Bronchial epithelial cell (primary cell): Measurements from ENCODE around the gene NKAIN2. TPM values are rescaled to one million over a fixed set of nuclear protein-coding genes. Genes with fewer than 3 reads are reported as not detected.
"Not testable (repeated sequence)": the region's sequence is repeated elsewhere in the genome, so short reads cannot be mapped to it uniquely, and the experiment has no call there.

Experiments
- DNase-seq: peaks from one replicate; pipeline ENCODE4 v3.0.0-alpha.2; 2010; ENCODE audit warnings: low read depth
- FAIRE-seq: peaks from 2 replicates; lab custom pipeline; 2011; peaks lifted over from hg19 to GRCh38; lab: Jason Lieb, UNC
- H3K27me3 ChIP-seq: 2 replicates; pipeline ENCODE4 v1.5.1; 2011; ENCODE audit warnings: low read length; ENCODE audit not compliant: control insufficient read depth, insufficient read depth
- H3K36me3 ChIP-seq: 2 replicates; pipeline ENCODE4 v1.5.1; 2011; ENCODE audit warnings: low read length; ENCODE audit not compliant: control insufficient read depth, insufficient read depth
- H3K4me3 ChIP-seq: 2 replicates; pipeline ENCODE4 v1.5.1; 2011; ENCODE audit warnings: mild to moderate bottlenecking, low read depth, low read length, control low read depth
- CTCF ChIP-seq: IDR thresholded peaks from 2 replicates; pipeline ENCODE4 v1.5.1; 2011; ENCODE audit warnings: mild to moderate bottlenecking, moderate library complexity, low read length, control low read depth, inconsistent platforms; ENCODE audit not compliant: insufficient read depth, severe bottlenecking
- total RNA-seq: library from RNA; depleted of rRNA; stranded (reverse); fragments of >200 nt; gene quantifications from 2 replicates; pipeline ENCODE4 v1.2.1, GENCODE V29; 2014

The NKAIN2 gene
- total RNA-seq, 1 donor from 2014 or later = under 0.01 TPM

- H3K4me3 ChIP-seq = no peak overlapping the region
- FAIRE-seq = no peak
- TF ChIP-seq CTCF = no peak
- no peak for DNase-seq
- no peaks in the 10 kb centered on the region for H3K36me3 ChIP-seq
- H3K27me3 ChIP-seq = peaks cover 3% of the 10 kb centered on the region
Observed at GRCh38 chr6:123967905-123968304, 164.2 kb downstream of the NKAIN2 start.

GRCh38 chr6:123972600-123973294 is 169.1 kb downstream of the NKAIN2 start:
- Histone ChIP-seq H3K4me3 (no peak overlapping the region), H3K36me3 (no peaks in the 10 kb centered on the region), H3K27me3 (peaks cover 3% of the 10 kb centered on the region)
- FAIRE-seq (no peak), DNase-seq (no peak)
- TF ChIP-seq CTCF = no peak

GRCh38 chr6:123980311-123980710 is 176.6 kb downstream of the NKAIN2 start:
- FAIRE-seq = no peak
- no peak for TF ChIP-seq CTCF
- Histone ChIP-seq H3K4me3 (no peak overlapping the region), H3K36me3 (no peaks in the 10 kb centered on the region), H3K27me3 (no peaks in the 10 kb centered on the region)
- no peak for DNase-seq

GRCh38 chr6:123986938-123987337 is 183.3 kb downstream of the NKAIN2 start:
- no peaks in the 10 kb centered on the region for H3K36me3 ChIP-seq
- no peak for FAIRE-seq

GRCh38 chr6:123989918-123990317 is 186.3 kb downstream of the NKAIN2 start:
- H3K4me3 ChIP-seq, DNase-seq, H3K36me3 ChIP-seq, H3K27me3 ChIP-seq, FAIRE-seq: not testable (repeated sequence)

More at GRCh38 chr6:123986938-123987337, 183.3 kb downstream of the NKAIN2 start:
- TF ChIP-seq CTCF = no peak
- DNase-seq = no peak
- no peak overlapping the region for H3K4me3 ChIP-seq
- no peaks in the 10 kb centered on the region for H3K27me3 ChIP-seq

- FAIRE-seq (no peak), DNase-seq (no peak)
- H3K27me3 ChIP-seq = no peaks in the 10 kb centered on the region
- H3K4me3 ChIP-seq = no peak overlapping the region
- H3K36me3 ChIP-seq = no peaks in the 10 kb centered on the region
- no peak for TF ChIP-seq CTCF
Observed at GRCh38 chr6:123990376-123990775, 186.7 kb downstream of the NKAIN2 start.
